NCI-H2227 (cell line): ENCODE results near the gene HDAC4.

Experiments used
- DNase-seq: peaks from one replicate; lab custom pipeline; 2025; ENCODE audit not compliant: unreplicated experiment; lab: John Stamatoyannopoulos, UW

The HDAC4 gene

GRCh38 chr2:239299218-239299939, 101.4 kb downstream of the HDAC4 start:
- DNase-seq, result no peak

DNA sequence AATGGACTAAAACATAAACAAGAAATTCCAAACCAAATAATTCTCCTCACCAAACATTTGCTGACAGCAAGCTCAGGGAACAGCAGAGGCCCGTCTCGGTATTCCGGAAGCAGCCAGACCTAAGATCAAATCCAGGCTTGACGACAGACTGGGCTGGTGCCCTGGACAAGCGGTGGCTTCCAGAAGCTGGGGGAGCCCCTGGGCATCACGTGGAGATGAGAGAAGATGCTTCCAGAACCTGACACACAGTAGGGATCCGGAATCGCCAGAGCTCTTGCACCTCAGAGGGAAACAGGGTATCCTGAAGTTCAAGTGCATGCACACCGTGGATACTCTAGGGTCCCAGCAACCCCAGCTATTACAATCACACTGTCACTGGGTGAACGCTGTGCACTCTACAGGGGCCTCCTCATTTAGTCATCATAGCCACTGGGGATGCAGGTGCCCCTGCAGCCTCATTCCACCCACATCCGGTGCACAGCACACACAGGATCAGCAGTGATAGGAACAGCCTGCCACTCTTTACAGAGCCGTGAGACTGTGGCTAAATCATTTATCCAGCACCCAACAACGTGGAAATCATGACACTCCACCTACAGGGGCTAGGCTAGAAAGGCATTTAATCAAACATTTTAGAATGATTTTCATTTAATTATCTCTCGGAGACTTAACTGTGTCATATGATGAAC, 102.6 kb downstream of the HDAC4 start:
- DNase-seq, result no peak

- no peak for DNase-seq
Observed at GRCh38 chr2:239297142-239298004, 103.4 kb downstream of the HDAC4 start.

- DNase-seq, result no peak
Observed at GRCh38 chr2:239296020-239296932, 104.5 kb downstream of the HDAC4 start.

- no peak for DNase-seq
Observed at GRCh38 chr2:239295377-239296019, 105.3 kb downstream of the HDAC4 start.

- DNase-seq, result no peak
Observed at GRCh38 chr2:239294571-239295054, 106.2 kb downstream of the HDAC4 start.

DNA sequence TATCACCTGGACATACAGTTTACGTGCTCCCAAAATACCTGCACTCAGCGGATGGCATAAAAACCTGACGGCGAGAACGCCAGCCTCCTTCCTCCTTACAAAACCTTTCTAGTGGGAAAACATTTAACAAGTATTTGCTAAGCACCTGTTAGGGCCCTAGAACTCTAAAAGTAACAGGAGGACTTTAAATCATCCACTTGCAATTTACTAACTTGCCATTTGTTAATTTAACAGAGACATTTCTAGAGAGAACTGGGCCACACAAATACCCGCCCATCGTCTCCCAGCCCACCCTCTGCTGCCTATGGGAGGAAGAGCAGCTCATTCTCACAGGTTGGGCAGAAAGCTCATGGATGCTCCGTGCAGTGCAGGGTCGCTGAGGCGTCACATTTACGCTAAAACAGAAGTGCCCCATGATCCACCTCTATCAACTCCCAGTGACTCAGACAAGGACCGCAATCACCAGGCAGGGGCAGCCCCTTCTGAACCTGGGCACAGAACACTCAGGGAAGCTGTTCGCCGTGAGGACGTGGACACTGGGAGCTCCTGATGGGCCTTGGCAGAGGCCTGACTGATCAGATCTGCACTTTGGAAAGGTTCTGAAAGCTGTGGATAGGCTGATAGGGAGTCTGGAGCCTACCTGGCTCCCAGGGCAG, 106.9 kb downstream of the HDAC4 start:
- no peak for DNase-seq

DNA sequence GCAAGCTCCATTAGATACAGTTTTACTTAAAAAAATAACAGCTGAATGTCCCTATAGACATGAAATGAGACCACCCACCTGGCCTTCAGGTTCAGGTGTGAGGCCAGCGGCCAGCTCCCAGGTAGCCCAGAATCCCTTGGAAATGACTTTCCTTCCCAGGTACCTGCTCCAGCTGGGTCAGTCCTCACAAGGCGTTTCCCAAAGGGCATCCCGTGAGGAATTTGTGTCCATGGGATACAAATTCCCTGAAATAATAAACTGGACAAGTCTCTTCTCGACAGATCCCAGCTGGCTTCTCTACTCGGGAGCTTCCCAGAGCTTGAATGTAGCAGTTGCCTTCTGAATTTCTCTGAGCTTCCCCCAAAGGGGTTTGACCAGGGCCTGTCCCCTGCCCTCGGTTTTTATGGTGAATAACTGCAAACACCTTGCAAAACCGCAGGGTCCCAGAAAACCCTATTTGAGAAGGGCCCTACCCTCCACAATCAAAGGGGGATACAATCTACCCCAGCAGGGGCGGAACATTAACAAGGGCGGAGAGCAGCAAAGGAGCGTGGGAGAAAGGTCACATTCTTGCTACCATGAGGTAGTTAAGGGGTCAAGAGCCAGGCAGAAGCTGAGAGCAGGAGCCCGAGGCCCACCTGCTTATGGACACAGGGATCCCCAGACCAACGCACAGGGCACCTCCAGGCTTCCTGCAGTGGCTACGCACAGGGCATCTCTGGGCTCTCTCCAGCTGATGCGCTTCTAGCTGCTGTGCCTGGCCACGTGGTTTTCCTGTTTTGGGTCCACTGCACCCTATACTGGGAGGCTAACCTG, 107.7 kb downstream of the HDAC4 start:
- DNase-seq, result no peak

DNA sequence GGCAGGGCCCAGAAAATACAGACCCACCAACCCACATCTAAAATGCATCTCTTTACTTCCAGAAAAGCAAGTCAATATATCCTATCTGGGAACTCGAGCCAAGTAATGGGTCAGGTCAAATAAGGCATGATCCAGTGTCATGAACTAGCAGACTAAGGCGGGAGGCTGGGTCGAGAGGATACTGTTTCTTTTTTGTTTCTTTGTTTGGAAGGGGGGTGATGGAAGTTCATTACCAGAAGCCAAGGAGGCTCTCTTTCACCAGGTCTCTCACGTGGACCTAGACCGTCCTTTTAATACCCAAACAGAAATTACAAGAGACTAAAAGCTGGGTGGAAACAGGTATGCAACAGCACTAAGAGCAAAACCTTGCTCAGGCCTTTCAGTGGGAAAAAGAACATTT, 108.3 kb downstream of the HDAC4 start:
- no peak for DNase-seq

GRCh38 chr2:239291475-239292350, 109.1 kb downstream of the HDAC4 start:
- no peak for DNase-seq

DNA sequence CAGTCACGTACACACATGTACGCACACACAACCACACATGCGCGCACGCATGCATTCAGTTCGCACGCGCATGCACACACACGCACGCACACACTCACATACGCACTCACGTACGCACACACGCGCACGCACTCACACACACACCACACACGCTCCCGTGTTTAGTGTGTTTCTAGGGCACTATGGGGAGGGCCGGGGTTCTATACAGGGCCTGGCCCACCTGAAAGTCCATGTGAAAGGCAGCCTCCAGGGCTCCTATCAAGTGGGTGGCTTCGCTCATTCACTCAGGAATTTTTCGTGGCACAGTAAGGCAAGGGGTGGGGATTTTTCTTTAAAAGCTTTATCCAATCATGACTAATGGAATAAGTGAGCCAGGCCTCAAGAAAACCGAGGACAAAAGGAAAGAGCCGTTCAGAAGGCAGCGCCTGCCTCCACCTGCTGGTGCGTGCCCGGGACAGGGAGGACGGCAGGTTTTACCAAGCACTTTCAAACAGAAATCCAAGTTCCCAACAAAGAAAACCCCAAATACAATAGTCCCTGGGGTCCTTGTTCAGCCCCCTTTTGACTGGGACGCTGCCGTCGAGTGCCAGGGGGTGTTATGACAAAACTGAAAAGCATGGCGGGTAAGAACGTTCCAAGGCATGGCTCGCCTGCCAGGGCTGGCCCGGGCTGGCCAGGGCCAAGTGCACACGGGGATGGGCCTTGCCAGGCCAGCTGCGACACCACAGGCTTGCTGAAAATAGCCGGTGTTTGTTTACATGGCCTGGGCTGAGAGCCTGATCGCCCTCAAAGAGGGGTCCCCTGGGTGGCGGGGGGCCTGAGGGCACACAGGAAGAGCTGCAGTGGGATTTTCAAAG, 110.0 kb downstream of the HDAC4 start:
- no peak for DNase-seq

DNA sequence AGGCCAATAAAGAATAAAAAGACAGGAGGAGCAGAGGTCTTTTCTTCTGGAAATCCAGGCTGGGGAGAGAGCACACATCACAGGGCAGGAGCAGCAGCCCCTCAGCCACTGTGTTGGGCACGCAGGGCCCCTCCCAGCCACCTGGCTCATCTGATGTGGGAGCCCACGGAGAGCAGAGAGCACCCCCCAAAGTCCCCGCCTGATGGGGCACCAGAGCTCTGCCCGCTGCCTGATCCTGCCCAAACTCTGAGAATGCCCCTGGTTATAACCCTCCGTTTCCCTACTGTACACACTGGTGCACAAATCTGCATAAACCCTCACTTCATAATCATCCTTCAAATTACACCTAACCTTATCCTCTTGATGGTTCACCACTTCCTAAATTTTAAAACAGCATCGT, 111.3 kb downstream of the HDAC4 start:
- DNase-seq, result no peak

DNA sequence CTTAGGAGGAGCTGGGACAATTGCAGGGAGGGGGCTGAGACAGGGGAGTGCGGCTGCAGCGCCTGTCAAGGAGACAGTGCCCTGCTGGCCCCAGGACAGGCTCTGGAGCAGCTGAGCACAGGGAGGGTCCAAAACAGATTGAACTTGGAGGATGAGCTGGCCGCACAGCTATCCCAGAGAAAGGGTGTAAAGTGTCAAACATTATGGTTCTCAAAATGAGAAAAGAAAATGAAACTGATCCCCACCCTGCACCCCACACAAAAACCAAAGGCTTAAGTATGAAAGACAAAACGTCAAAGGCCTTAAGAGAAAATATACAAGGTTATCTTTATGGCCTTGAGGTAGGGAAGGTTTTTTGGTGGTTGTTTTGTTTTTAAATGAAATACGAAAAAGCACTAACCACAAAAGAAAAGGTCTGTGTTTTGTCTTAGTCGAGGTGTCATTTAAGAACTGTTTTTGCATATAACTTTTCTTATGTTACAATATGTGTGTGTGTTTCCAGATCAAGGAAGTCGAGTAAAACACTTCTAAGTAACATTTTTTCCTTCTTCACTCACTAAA, 111.8 kb downstream of the HDAC4 start:
- DNase-seq, result no peak

DNA sequence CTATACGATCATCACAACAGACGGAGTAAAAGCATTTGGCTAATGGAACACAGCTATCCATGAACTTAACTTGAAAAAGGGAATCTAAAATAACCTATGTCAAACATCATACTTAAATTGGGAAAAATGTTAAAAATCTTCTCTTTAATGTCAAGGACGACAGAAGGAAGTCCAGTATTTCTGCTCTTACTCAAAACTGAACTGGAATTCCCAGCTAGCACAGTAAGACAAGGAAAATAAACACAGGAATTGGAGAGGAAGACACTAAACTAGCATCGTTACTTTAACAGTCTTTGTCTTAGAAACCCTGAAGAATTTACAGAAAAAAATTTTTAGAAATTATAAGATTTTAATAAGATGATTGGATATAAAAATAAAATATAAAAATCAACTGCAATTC, 112.6 kb downstream of the HDAC4 start:
- DNase-seq, result no peak

DNA sequence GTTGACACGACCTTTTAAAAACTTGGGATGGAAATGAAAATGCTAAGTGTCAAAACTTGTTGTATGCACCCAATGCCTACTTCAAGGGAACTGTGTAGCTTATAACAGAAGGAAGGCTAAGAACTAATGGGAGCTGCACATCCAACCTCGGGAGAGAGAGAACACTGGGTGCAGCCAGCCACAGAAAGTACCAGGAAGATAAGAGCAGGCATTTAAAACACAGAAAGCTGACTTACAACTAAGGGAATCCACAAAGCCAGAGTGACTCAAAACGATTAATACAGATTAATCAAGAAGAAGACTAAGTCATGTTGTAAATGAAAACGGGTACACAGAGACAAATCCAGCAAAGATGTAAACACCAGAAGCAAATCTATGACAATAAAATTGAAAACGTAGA, 113.4 kb downstream of the HDAC4 start:
- no peak for DNase-seq

DNA sequence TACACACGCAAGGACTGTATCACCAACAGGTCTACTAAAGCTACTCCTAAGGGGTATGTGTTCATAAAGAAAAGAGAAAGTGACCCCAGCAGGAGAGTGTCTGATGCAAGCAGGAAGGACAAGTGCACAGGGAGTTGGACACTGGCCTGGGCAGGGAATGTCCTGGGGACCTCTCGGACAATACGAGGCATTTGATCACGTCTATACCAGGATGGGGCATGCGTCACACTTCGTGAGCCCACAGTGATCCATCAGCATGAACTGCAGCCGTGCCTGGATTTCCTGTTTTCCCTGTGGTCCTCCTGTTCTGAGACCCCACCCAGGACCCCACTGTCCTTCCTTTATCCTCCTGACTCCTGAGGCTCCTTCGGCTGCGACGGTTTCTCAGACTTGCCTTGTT, 113.9 kb downstream of the HDAC4 start:
- no peak for DNase-seq

DNA sequence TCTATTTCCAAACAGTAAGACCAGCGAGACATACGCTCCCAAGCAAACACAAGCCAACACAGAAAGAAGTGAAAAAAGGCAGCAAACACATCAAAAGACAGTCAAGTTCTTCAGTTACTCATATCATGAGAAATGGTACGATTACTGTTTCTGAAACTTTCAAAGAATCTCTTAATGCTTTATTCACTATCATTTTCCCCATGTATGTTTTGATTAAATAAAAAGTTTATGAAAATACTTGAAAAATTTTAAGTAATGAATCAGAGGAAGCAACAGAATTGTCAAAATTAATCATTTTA, 114.9 kb downstream of the HDAC4 start:
- no peak for DNase-seq
